AG04449 (cell line): ENCODE measurements around the gene VSIG8.

Experiments
- CTCF ChIA-PET: fragments of 350-600 bp; formaldehyde crosslinking; extraction: SDS; loops from one replicate; lab custom pipeline; 2021; ENCODE audit warnings: antibody characterized with exemption; lab: Yijun Ruan, JAX
- POLR2A ChIA-PET: fragments of 400-600, 350-600 bp; formaldehyde crosslinking; extraction: SDS; loops from one replicate; lab custom pipeline; 2020; ENCODE audit warnings: antibody characterized with exemption, inconsistent platforms; lab: Yijun Ruan, JAX
- DNase-seq: peaks from one replicate; pipeline ENCODE4 v3.0.0-alpha.2; 2010; ENCODE audit warnings: low read depth, low spot score
- H3K4me3 ChIP-seq: 2 replicates; pipeline ENCODE4 v1.5.1; 2011; ENCODE audit warnings: low read depth, mild to moderate bottlenecking, control low read depth, low read length
- TF ChIP-seq, protein P1 (sequence below): IDR thresholded peaks from one replicate; pipeline ENCODE4 v1.5.1; 2011; ENCODE audit warnings: mild to moderate bottlenecking, moderate library complexity, low read length, control low read depth, inconsistent platforms; ENCODE audit not compliant: insufficient read depth; ENCODE audit errors: missing control alignments

Gene VSIG8

DNA sequence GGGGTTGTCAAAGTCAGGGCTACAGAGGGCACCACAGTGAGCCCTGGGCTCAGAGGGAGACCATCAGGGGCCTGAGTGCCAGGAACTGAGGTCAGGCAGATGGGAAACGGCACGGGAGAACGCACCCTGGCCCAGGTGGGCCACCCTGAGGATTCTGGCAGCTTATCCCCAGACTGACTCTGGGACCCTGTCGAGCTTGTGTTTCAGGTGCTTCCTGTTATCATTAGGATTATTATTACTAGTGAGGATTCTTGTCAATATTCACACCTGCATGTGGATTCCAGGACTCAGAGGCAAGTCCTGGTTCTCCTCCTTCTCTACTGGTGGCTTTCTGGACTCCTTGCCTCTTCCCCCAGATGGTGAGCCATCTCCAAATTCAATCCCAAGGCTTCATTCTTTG is 15.2 kb downstream of the VSIG8 start:
- no peak for DNase-seq
- ChIA-PET CTCF (interaction anchor here (1.3 to 1.4 kb wide), 2 partner anchors 25 to 48 kb away, joined by 4 to 5 read pairs; no protein-coding TSS in a partner anchor), POLR2A (no interaction called here)
- no peak overlapping the region for H3K4me3 ChIP-seq
- TF ChIP-seq, protein P1, sequence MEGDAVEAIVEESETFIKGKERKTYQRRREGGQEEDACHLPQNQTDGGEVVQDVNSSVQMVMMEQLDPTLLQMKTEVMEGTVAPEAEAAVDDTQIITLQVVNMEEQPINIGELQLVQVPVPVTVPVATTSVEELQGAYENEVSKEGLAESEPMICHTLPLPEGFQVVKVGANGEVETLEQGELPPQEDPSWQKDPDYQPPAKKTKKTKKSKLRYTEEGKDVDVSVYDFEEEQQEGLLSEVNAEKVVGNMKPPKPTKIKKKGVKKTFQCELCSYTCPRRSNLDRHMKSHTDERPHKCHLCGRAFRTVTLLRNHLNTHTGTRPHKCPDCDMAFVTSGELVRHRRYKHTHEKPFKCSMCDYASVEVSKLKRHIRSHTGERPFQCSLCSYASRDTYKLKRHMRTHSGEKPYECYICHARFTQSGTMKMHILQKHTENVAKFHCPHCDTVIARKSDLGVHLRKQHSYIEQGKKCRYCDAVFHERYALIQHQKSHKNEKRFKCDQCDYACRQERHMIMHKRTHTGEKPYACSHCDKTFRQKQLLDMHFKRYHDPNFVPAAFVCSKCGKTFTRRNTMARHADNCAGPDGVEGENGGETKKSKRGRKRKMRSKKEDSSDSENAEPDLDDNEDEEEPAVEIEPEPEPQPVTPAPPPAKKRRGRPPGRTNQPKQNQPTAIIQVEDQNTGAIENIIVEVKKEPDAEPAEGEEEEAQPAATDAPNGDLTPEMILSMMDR = no peak

DNA sequence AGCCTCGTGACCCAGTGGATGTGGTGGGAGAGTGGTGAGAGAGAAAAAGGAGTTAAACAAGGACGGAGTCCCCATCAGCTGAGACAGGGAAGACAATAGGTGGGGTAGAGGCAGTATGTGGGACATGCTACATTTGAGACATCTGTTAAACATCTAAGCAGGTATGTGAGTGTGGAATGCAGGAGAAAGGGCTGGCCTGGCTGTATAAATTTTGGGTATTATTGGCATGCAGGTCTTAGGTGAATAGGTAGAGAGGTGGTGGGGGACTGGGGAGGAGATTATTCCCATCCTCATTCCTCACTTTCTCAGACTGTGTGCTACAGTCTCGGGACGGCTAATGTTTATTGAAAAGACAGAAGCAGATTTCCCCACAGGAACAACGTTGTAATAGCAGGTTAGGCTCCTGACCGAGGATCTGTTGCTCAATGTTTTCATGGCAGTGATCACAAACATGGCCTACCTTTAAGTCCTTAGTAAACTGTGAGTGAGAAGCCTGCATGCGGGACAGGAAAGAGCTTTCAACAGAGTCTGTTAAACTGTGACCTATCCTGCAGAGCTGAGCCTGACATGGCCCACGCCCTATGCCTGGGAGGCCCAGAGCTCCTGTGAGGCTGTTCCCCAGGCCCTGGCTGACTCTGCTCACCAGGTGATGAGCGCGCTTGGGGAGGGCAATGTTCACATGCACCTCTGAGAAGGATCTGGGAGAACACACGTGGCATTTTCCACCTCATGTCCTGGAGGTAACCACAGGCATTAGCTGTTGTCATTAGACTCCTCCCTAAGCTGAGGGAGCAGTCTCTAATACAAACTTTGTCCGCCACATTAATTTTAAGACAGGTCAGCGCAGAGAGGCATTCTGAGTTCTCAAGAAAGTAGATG is 16.5 kb downstream of the VSIG8 start:
- DNase-seq = no peak
- TF ChIP-seq, protein P1 = no peak
- no peak overlapping the region for H3K4me3 ChIP-seq
- ChIA-PET POLR2A (no interaction called here), CTCF (interaction anchor here (1.0 kb wide), 2 partner anchors 10 to 14 kb away, joined by 3 read pairs; no protein-coding TSS in a partner anchor)

DNA sequence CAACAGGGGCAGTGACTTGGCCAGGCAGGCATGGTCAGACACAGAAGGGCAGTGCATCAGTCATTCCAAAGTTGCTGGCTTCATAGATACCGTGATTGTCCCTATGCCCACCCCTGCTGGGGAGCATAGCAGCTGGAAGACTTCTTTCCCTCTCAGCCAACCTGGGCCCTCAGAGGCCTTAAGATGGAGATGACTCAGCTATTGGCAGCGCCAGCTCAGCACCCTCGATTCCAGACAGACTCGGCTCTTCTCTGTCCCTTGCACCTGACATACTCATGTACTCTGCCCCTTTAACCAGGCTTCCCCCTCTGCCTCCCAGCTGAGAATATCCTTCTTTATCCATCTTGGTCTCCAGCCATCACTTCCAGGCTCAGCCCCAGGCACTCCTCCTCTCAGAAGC is 19.0 kb downstream of the VSIG8 start:
- TF ChIP-seq, protein P1 = no peak
- no peak for DNase-seq
- POLR2A ChIA-PET = interaction anchor here (0.5 kb wide), 1 partner anchor 181 kb away, joined by 3 read pairs; no protein-coding TSS in a partner anchor
- no peak overlapping the region for H3K4me3 ChIP-seq
- CTCF ChIA-PET = interaction anchor here (1.2 to 6.0 kb wide), 3 partner anchors 12 to 48 kb away, joined by 3 to 32 read pairs (median 5); no protein-coding TSS in a partner anchor

DNA sequence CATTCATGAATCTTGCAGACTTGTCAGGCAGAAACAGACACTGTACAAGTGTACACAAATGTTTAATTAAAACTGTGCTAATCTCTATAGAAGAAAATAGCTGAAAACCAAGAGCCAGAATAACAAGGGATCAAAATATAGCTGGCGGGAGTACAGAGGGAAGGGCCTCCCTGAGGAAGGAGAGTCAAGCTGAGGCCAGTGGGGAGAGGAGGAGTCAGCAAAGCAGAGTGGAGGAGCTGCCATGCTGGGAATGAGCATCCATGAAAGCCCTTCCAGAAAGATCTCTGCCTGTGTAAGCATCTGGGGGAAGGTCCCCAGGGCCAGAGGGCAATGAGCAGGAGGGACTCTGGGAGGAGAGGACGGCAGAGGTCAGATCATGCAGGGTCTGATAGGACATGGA is 20.7 kb downstream of the VSIG8 start:
- TF ChIP-seq, protein P1 = no peak
- ChIA-PET POLR2A (no interaction called here), CTCF (interaction anchor here (0.8 to 6.0 kb wide), 8 partner anchors 10 to 166 kb away, joined by 3 to 46 read pairs (median 10); no protein-coding TSS in a partner anchor)
- DNase-seq = no peak
- H3K4me3 ChIP-seq = no peak overlapping the region

DNA sequence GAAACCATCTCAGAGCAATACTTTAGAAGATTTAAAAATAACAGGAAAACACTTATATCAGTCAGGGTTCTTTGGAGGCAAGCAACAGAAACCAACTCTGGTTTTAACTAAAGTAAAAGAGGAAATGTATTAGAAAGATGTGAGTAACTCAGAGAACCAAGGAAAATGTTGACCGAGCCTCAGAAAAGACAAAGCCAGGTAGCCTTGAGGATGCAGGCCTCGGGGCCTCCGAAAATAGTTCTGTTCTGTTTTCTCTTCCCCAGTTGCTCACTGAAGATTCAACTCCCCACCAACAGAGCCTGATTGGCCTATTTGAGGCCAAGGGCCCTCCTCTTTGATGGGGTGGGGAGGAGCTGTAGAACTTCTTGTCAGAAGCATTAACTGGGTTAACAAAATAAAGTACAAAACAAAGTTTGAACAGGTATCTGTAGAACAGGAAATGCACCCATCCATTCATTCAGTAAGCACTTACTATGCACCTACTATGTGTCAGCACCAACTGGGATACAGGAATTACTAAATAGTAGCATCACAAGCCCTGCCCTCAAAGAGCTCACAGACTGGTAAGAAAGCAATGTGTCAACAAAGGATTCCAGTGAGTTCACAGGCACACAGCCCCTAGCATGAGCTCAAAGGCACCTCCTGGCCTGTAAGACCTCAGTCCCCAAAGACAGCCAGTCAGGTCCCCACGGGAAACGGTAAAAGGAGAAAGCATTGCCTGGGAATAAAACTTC is 23.2 kb downstream of the VSIG8 start:
- ChIA-PET POLR2A (no interaction called here), CTCF (interaction anchor here (1.2 to 6.0 kb wide), 5 partner anchors 18 to 707 kb away, joined by 3 to 46 read pairs (median 6); no protein-coding TSS in a partner anchor)
- DNase-seq = no peak
- H3K4me3 ChIP-seq = no peak overlapping the region
- TF ChIP-seq, protein P1 = no peak
